Measurements from ENCODE around the gene VRK2. TPM values are rescaled to one million over a fixed set of nuclear protein-coding genes. Genes with fewer than 3 reads are reported as not detected.

Gene VRK2
- total RNA-seq, 2 donors from 2014 or later, result 18.1 to 19.2 TPM

- H3K27me3 ChIP-seq (replicated peaks; ENCODE audit: insufficient read depth), result no peaks in the 10 kb centered on the region
- no peak overlapping the region for H3K27ac ChIP-seq
- intact Hi-C loops (cut with DNase I), result no loop called here
- TF ChIP-seq POLR2A (IDR thresholded peaks at IDR 0.05) (no peak), CTCF (IDR thresholded peaks at IDR 0.05) (no peak), POLR2AphosphoS5 (IDR thresholded peaks at IDR 0.05) (no peak)
- H3K4me3 ChIP-seq, result no peak overlapping the region
- no peak for DNase-seq (ENCODE audit: low spot score)
- H3K36me3 ChIP-seq, result no peaks in the 10 kb centered on the region
- no peaks in the 10 kb centered on the region for H3K9me3 ChIP-seq
- peaks cover 7% of the 10 kb centered on the region for H3K4me1 ChIP-seq (replicated peaks)
Measured at GRCh38 chr2:58133395-58133794, 86.8 kb downstream of the VRK2 start.

- intact Hi-C loops (cut with DNase I), result no loop called here
- no peaks in the 10 kb centered on the region for H3K9me3 ChIP-seq
- peaks cover 7% of the 10 kb centered on the region for H3K4me1 ChIP-seq (replicated peaks)
- no peaks in the 10 kb centered on the region for H3K27me3 ChIP-seq (replicated peaks; ENCODE audit: insufficient read depth)
- 87% methylated on average over 2 of the region's 2 CpGs for WGBS
- H3K36me3 ChIP-seq, result no peaks in the 10 kb centered on the region
- TF ChIP-seq POLR2AphosphoS5 (IDR thresholded peaks at IDR 0.05), result no peak
- no peak for TF ChIP-seq POLR2A (IDR thresholded peaks at IDR 0.05)
- TF ChIP-seq CTCF (IDR thresholded peaks at IDR 0.05), result no peak
- no peak overlapping the region for H3K4me3 ChIP-seq
- H3K27ac ChIP-seq, result no peak overlapping the region
- no peak for DNase-seq (ENCODE audit: low spot score)
Measured at GRCh38 chr2:58135861-58136260, 89.3 kb downstream of the VRK2 start.

- Histone ChIP-seq H3K27ac (no peak overlapping the region), H3K27me3 (replicated peaks; ENCODE audit: insufficient read depth) (no peaks in the 10 kb centered on the region), H3K36me3 (no peaks in the 10 kb centered on the region), H3K4me3 (no peak overlapping the region), H3K4me1 (replicated peaks) (no peaks in the 10 kb centered on the region), H3K9me3 (no peaks in the 10 kb centered on the region)
- DNase-seq (ENCODE audit: low spot score), result no peak
- intact Hi-C loops (cut with DNase I), result no loop called here
- TF ChIP-seq POLR2AphosphoS5 (IDR thresholded peaks at IDR 0.05), result no peak
- TF ChIP-seq POLR2A (IDR thresholded peaks at IDR 0.05), result no peak
- TF ChIP-seq CTCF (IDR thresholded peaks at IDR 0.05), result no peak
Measured at GRCh38 chr2:58137221-58137620, 90.6 kb downstream of the VRK2 start.

GRCh38 chr2:58137856-58138255 lies 91.2 kb downstream of the VRK2 start:
- Histone ChIP-seq H3K4me3 (no peak overlapping the region), H3K27ac (no peak overlapping the region), H3K36me3 (no peaks in the 10 kb centered on the region), H3K27me3 (replicated peaks; ENCODE audit: insufficient read depth) (no peaks in the 10 kb centered on the region), H3K9me3 (no peaks in the 10 kb centered on the region), H3K4me1 (replicated peaks) (no peaks in the 10 kb centered on the region)
- TF ChIP-seq CTCF (IDR thresholded peaks at IDR 0.05) (no peak), POLR2AphosphoS5 (IDR thresholded peaks at IDR 0.05) (no peak), POLR2A (IDR thresholded peaks at IDR 0.05) (no peak)
- intact Hi-C loops (cut with DNase I), result no loop called here
- 75% methylated on average over 1 of the region's 1 CpG for WGBS
- DNase-seq (ENCODE audit: low spot score), result no peak

GRCh38 chr2:58138396-58139030 lies 91.9 kb downstream of the VRK2 start:
- DNase-seq (ENCODE audit: low spot score), result no peak
- TF ChIP-seq POLR2AphosphoS5 (IDR thresholded peaks at IDR 0.05) (no peak), POLR2A (IDR thresholded peaks at IDR 0.05) (no peak), CTCF (IDR thresholded peaks at IDR 0.05) (no peak)
- no peaks in the 10 kb centered on the region for H3K36me3 ChIP-seq
- no peaks in the 10 kb centered on the region for H3K9me3 ChIP-seq
- H3K27ac ChIP-seq, result no peak overlapping the region
- no peaks in the 10 kb centered on the region for H3K27me3 ChIP-seq (replicated peaks; ENCODE audit: insufficient read depth)
- intact Hi-C loops (cut with DNase I), result no loop called here
- 92% methylated on average over 3 of the region's 3 CpGs for WGBS
- no peak overlapping the region for H3K4me3 ChIP-seq
- H3K4me1 ChIP-seq (replicated peaks), result no peaks in the 10 kb centered on the region
